Measurements from ENCODE around the gene FBL. TPM values are rescaled to one million over a fixed set of nuclear protein-coding genes. Genes with fewer than 3 reads are reported as not detected.

FBL gene
- total and polyA plus RNA-seq, 2 of the 13 experiments (the other 11 are each of a cell fraction or from before 2014, with no cell fraction given), result 153 to 468 TPM

- WGBS (ENCODE audit: low lambda C conversion rate), result 97% methylated on average over 13 of the region's 13 CpGs
- Histone ChIP-seq H3K9ac (ENCODE audit: insufficient read depth, low read depth, low read length) (no peak overlapping the region), H2AFZ (ENCODE audit: low read length) (no peak overlapping the region), H3K4me3 (replicated peaks in 1 of 3; ENCODE audit: insufficient read depth in 1 of 3, low read depth in 2 of 3, low read length in 3 of 3) (no peak overlapping the region), H3K36me3 (replicated peaks in 1 of 2; ENCODE audit: control insufficient read depth in 1 of 2, insufficient read depth in 2 of 2, low read length in 2 of 2) (peaks cover 27 to 66% of the 10 kb centered on the region in 2 experiments), H3K9me3 (ENCODE audit: low read length) (no peaks in the 10 kb centered on the region), H3K4me1 (ENCODE audit: insufficient read depth, low read length) (peaks cover 36% of the 10 kb centered on the region), H4K20me1 (ENCODE audit: insufficient read depth, low read length) (peaks cover 33% of the 10 kb centered on the region), H3K27me3 (ENCODE audit: control insufficient read depth in 1 of 2, insufficient read depth in 2 of 2, low read length in 2 of 2) (no peaks in the 10 kb centered on the region; a peak in 1 of 5 replicates), H3K27ac (ENCODE audit: extremely low read length, insufficient read depth, low read length) (no peak overlapping the region), H3K79me2 (ENCODE audit: insufficient read depth, low read length) (peaks cover 59% of the 10 kb centered on the region), H3K4me2 (ENCODE audit: low read depth, low read length) (no peak overlapping the region)
- DNase-seq (ENCODE audit: low spot score) (no peak), FAIRE-seq (no peak), ATAC-seq (no peak)
- in situ Hi-C loops (cut with HindIII; ENCODE audit: extremely low pct_ligation_motif_present, low pct_unique_long_range_greater_than_20kb) (loop anchor here (5.0 kb wide), 1 partner anchor 48 kb away; no protein-coding TSS in a partner anchor), intact Hi-C loops (cut with micrococcal nuclease; ENCODE audit: unreplicated experiment) (no loop called here)
- BruUV-seq (replicated peaks), result no TSS peak
- TF ChIP-seq ZNF563 (CRISPR knock-in tag; IDR thresholded peaks at IDR 0.05) (no peak), U2AF1 (optimal IDR thresholded peaks at IDR 0.05; ENCODE audit: low read depth, low read length) (no peak), ARID2 (CRISPR knock-in tag; IDR thresholded peaks at IDR 0.05; ENCODE audit: borderline replicate concordance) (no peak), ZNF326 (CRISPR knock-in tag; IDR thresholded peaks at IDR 0.05; ENCODE audit: borderline replicate concordance) (no peak), SOX13 (IDR thresholded peaks at IDR 0.05) (no peak), SOX13 (CRISPR knock-in tag; conservative IDR thresholded peaks at IDR 0.05 in 1 of 2, IDR thresholded peaks at IDR 0.05 in 1 of 2) (no peak), TMF1 (CRISPR knock-in tag; IDR thresholded peaks at IDR 0.05; ENCODE audit: low read depth) (no peak), TGIF2 (CRISPR knock-in tag; IDR thresholded peaks at IDR 0.05) (no peak), HIC2 (CRISPR knock-in tag; IDR thresholded peaks at IDR 0.05; ENCODE audit: low read depth) (no peak), ZBTB46 (CRISPR knock-in tag; IDR thresholded peaks at IDR 0.05; ENCODE audit: borderline replicate concordance) (no peak), KMT2A (CRISPR knock-in tag; IDR thresholded peaks at IDR 0.05) (no peak)
- CTCF ChIA-PET (ENCODE audit: low intra/inter-chr PET ratio, low total read pairs), result no interaction called here
- POLR2A ChIA-PET, result no interaction called here
These were observed 6.4 kb downstream of the FBL start for GRCh38 chr19:39839678-39840327.
